GM12878 (cell line): ENCODE measurements around the gene SUB1. TPM values are rescaled to one million over a fixed set of nuclear protein-coding genes. Genes with fewer than 3 reads are reported as not detected.

ENCODE experiments used
- ATAC-seq: fragments of 200-7000 bp; cut with Tn5 transposase; 3 replicates; pipeline ENCODE4 v1.9.1; 2020; ENCODE audit warnings: mild to moderate bottlenecking, moderate library complexity
- BruUV-seq: library from RNA; stranded (reverse); fragments of 400-500 nt; replicated peaks from 2 replicates; lab custom pipeline; 2021; lab: Mats Ljungman, UMichigan
- CTCF ChIA-PET: fragments of 300-600 bp; sonication (Branson Sonifier 250); formaldehyde crosslinking; extraction: SDS; loops from one replicate; lab custom pipeline; 2021; ENCODE audit warnings: inconsistent platforms; lab: Yijun Ruan, JAX
- POLR2A ChIA-PET: fragments of 350-600 bp; formaldehyde crosslinking; extraction: SDS; loops from one replicate; lab custom pipeline; 2021; ENCODE audit warnings: inconsistent platforms; lab: Charles Lee
- RAD21 ChIA-PET: fragments of 300-600 bp; sonication (Branson Sonifier 250); formaldehyde crosslinking; loops from one replicate; lab custom pipeline; 2023; ENCODE audit warnings: antibody characterized with exemption; ENCODE audit not compliant: unreplicated experiment; lab: Charles Lee
- SMC1A ChIA-PET: fragments of 300-600 bp; sonication (Branson Sonifier 250); formaldehyde crosslinking; loops from one replicate; lab custom pipeline; 2023; ENCODE audit not compliant: unreplicated experiment, uncharacterized antibody; lab: Charles Lee
- DNase-seq: peaks from one replicate; pipeline ENCODE4 v3.0.0-alpha.2; 2011; ENCODE audit warnings: low read depth, low spot score
- FAIRE-seq: peaks from 3 replicates; lab custom pipeline; 2011; peaks lifted over from hg19 to GRCh38; lab: Jason Lieb, UNC
- H2AFZ ChIP-seq: 2 replicates; pipeline ENCODE4 v1.6.0; 2011; ENCODE audit warnings: low read depth, low read length, control low read depth; ENCODE audit not compliant: control insufficient read depth
- H3K27ac ChIP-seq: 2 replicates; pipeline ENCODE4 v1.5.1; 2011; ENCODE audit warnings: control low read depth; ENCODE audit not compliant: control insufficient read depth, insufficient read depth
- H3K27me3 ChIP-seq, 2 experiments: replicated peaks in 1 of 2; 2 replicates each; pipeline versions ENCODE4 v1.6.0 to v1.6.1; 2011; ENCODE audit warnings: low read length in 1 of 2; ENCODE audit not compliant: control insufficient read depth in 2 of 2, insufficient read depth in 2 of 2
- H3K36me3 ChIP-seq, 2 experiments: 2 replicates each; pipeline ENCODE4 v1.5.1; 2011; ENCODE audit warnings: low read length in 1 of 2; ENCODE audit not compliant: control insufficient read depth in 2 of 2, insufficient read depth in 2 of 2
- H3K4me1 ChIP-seq: 2 replicates; pipeline ENCODE4 v1.6.1; 2011; ENCODE audit warnings: mild to moderate bottlenecking, low read length, moderate library complexity, mixed read lengths; ENCODE audit not compliant: control insufficient read depth, insufficient read depth
- H3K4me2 ChIP-seq: 2 replicates; pipeline ENCODE4 v1.6.0; 2011; ENCODE audit warnings: control low read depth; ENCODE audit not compliant: control insufficient read depth, insufficient read depth
- H3K4me3 ChIP-seq: fragments of 200-600 bp; sonication (generic); 2 replicates; pipeline ENCODE4 v1.5.1; 2016
- H3K79me2 ChIP-seq: 2 replicates; pipeline ENCODE4 v1.6.0; 2011; ENCODE audit warnings: low read length; ENCODE audit not compliant: control insufficient read depth, insufficient read depth
- H3K9ac ChIP-seq: 2 replicates; pipeline ENCODE4 v1.8.0; 2011; ENCODE audit warnings: low read length, control low read depth, mixed read lengths; ENCODE audit not compliant: control insufficient read depth, insufficient read depth
- H3K9me3 ChIP-seq: replicated peaks from 3 replicates; pipeline ENCODE4 v1.5.1; 2011; ENCODE audit warnings: mild to moderate bottlenecking, low read length; ENCODE audit not compliant: control insufficient read depth, insufficient read depth
- H4K20me1 ChIP-seq: 2 replicates; pipeline ENCODE4 v1.6.0; 2011; ENCODE audit not compliant: control insufficient read depth, insufficient read depth
- EED ChIP-seq: sonication (generic); IDR thresholded peaks from 2 replicates; pipeline ENCODE4 v1.6.1; 2016; ENCODE audit warnings: antibody characterized with exemption, low read depth
- LARP7 ChIP-seq: fragments of 450-650 bp; IDR thresholded peaks from 2 replicates; pipeline ENCODE4 v1.6.1; 2017; ENCODE audit warnings: mild to moderate bottlenecking
- NR2F1 ChIP-seq: fragments of 450-650 bp; conservative IDR thresholded peaks from 2 replicates; pipeline ENCODE4 v1.6.1; 2017; ENCODE audit warnings: mild to moderate bottlenecking
- SMC3 ChIP-seq: IDR thresholded peaks from 2 replicates; pipeline ENCODE4 v1.6.1; 2011; ENCODE audit warnings: low read length, improper control_type of control experiment, borderline replicate concordance
- WGBS: methylation state at CpG from one replicate; pipeline ENCODE4 v1.1.6; 2016; ENCODE audit warnings: low lambda C conversion rate; ENCODE audit not compliant: insufficient replicate concordance, insufficient coverage; ENCODE audit errors: missing lambda C conversion rate; 5-methylcytosine and 5-hydroxymethylcytosine counted together
- in situ Hi-C: fragments of 300-500 bp; cut with MboI; formaldehyde crosslinking; loops from 9 replicates; pipeline ENCODE4 v1.14.3; 2018; ENCODE audit warnings: mixed read lengths
- intact Hi-C: fragments of 100-400 bp; cut with micrococcal nuclease; formaldehyde crosslinking; loops from one replicate; pipeline ENCODE4 v1.14.2; 2022; ENCODE audit not compliant: unreplicated experiment
- polyA plus RNA-seq, 11 experiments: library from polyadenylated mRNA; depleted of rRNA in 4 of 11; unstranded in 6 of 11; stranded (reverse) in 5 of 11; fragments of >200 nt; fragmentation: Nextera tagmentation in 4 of 11; fragmentation: Illumina TruSeq in 1 of 11; extraction: Ambion mirVana in 4 of 11; extraction: Trizol in 1 of 11; gene quantifications; 1 replicate in 1 of 11; 2 replicates in 10 of 11; pipeline versions ENCODE4 v1.2.1 to v1.2.3, GENCODE V29; 2011 to 2016; ENCODE audit warnings: inconsistent platforms in 2 of 11, missing spikeins in 2 of 11, low read depth in 1 of 11
- total RNA-seq, 4 experiments: library from RNA; depleted of rRNA in 3 of 4; stranded (reverse); fragments of >200 nt in 3 of 4; fragmentation: Illumina TruSeq in 1 of 4; extraction: Trizol in 1 of 4; gene quantifications; 2 replicates each; pipeline versions ENCODE4 v1.2.1 to v1.2.3, GENCODE V29; 2013 to 2021
- TF ChIP-seq, protein P1 (sequence below): IDR thresholded peaks from 2 replicates; pipeline ENCODE4 v1.6.1; 2012; ENCODE audit warnings: low read depth, low read length, improper control_type of control experiment
- TF ChIP-seq, protein P2 (sequence below): fragments of 450-650 bp; IDR thresholded peaks from 2 replicates; pipeline ENCODE4 v1.6.1; 2018; ENCODE audit warnings: borderline replicate concordance, mild to moderate bottlenecking; ENCODE audit not compliant: partially characterized antibody
- TF ChIP-seq, protein P3 (sequence below): IDR thresholded peaks from 2 replicates; pipeline ENCODE4 v1.6.1; 2012; ENCODE audit warnings: low read depth, low read length, improper control_type of control experiment

The SUB1 gene
- total and polyA plus RNA-seq, 10 of the 15 experiments (the other 5 are each of a cell fraction or from before 2014, with no cell fraction given) = 468 to 2,785 (median 1,145) TPM

DNA sequence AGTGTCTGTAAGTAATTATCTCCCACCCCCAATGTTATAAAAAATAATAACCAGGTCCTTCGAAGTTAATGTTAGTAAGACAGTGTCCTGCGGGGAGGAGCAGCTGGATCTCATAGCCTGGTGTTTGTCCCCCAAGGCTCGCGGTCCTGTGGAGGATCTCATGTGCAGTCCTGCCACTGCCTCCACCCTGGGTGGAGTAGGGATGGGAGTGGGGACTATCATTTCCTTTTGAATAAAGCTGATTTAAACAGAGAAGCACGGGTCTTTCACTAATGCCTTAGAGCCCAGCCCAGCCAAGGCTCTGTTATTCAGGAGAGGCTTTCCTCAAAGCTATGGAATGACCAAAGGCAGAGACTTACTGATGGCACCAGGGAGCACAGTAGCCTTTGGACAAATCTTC is 40.2 kb downstream of the SUB1 start:
- no peaks in the 10 kb centered on the region for H3K27me3 ChIP-seq
- WGBS = 63% methylated on average over 5 of the region's 5 CpGs
- H3K9ac ChIP-seq = no peak overlapping the region
- H3K4me3 ChIP-seq = no peak overlapping the region
- SMC1A ChIA-PET = no interaction called here
- no peak overlapping the region for H2AFZ ChIP-seq
- H3K4me1 ChIP-seq = no peaks in the 10 kb centered on the region
- ATAC-seq = no peak
- TF ChIP-seq LARP7 = no peak
- TF ChIP-seq, protein P1, sequence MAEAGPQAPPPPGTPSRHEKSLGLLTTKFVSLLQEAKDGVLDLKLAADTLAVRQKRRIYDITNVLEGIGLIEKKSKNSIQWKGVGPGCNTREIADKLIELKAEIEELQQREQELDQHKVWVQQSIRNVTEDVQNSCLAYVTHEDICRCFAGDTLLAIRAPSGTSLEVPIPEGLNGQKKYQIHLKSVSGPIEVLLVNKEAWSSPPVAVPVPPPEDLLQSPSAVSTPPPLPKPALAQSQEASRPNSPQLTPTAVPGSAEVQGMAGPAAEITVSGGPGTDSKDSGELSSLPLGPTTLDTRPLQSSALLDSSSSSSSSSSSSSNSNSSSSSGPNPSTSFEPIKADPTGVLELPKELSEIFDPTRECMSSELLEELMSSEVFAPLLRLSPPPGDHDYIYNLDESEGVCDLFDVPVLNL = no peak
- TF ChIP-seq, protein P2, sequence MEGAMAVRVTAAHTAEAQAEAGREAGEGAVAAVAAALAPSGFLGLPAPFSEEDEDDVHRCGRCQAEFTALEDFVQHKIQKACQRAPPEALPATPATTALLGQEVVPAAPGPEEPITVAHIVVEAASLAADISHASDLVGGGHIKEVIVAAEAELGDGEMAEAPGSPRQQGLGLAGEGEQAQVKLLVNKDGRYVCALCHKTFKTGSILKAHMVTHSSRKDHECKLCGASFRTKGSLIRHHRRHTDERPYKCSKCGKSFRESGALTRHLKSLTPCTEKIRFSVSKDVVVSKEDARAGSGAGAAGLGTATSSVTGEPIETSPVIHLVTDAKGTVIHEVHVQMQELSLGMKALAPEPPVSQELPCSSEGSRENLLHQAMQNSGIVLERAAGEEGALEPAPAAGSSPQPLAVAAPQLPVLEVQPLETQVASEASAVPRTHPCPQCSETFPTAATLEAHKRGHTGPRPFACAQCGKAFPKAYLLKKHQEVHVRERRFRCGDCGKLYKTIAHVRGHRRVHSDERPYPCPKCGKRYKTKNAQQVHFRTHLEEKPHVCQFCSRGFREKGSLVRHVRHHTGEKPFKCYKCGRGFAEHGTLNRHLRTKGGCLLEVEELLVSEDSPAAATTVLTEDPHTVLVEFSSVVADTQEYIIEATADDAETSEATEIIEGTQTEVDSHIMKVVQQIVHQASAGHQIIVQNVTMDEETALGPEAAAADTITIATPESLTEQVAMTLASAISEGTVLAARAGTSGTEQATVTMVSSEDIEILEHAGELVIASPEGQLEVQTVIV = no peak
- no peak for TF ChIP-seq NR2F1
- TF ChIP-seq, protein P3, sequence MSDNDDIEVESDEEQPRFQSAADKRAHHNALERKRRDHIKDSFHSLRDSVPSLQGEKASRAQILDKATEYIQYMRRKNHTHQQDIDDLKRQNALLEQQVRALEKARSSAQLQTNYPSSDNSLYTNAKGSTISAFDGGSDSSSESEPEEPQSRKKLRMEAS = no peak
- TF ChIP-seq EED = no peak
- no peak for TF ChIP-seq SMC3
- TF ChIP-seq, all 136 proteins: peak for 0
- in situ Hi-C loops (no loop called here), intact Hi-C loops (no loop called here)
- RAD21 ChIA-PET = no interaction called here
- Histone ChIP-seq H4K20me1 (no peaks in the 10 kb centered on the region), H3K79me2 (no peaks in the 10 kb centered on the region), H3K4me2 (no peak overlapping the region), H3K36me3 (no peaks in the 10 kb centered on the region), H3K27ac (no peak overlapping the region), H3K9me3 (no peaks in the 10 kb centered on the region)
- CTCF ChIA-PET = interaction anchor here (0.5 to 2.0 kb wide), 4 partner anchors 13 to 254 kb away, joined by 3 to 5 read pairs (median 4); no protein-coding TSS in a partner anchor
- POLR2A ChIA-PET = interaction anchor here (0.6 kb wide), 1 partner anchor 126 kb away, joined by 7 read pairs; no protein-coding TSS in a partner anchor
- DNase-seq = no peak
- BruUV-seq = no TSS peak
- FAIRE-seq = no peak
